ENCODE results near the gene PLEKHA4. TPM values are rescaled to one million over a fixed set of nuclear protein-coding genes. Genes with fewer than 3 reads are reported as not detected.

Gene PLEKHA4
- total and polyA plus RNA-seq, 2 of the 13 experiments (the other 11 are each of a cell fraction or from before 2014, with no cell fraction given): 4.8 to 6.0 TPM

DNA sequence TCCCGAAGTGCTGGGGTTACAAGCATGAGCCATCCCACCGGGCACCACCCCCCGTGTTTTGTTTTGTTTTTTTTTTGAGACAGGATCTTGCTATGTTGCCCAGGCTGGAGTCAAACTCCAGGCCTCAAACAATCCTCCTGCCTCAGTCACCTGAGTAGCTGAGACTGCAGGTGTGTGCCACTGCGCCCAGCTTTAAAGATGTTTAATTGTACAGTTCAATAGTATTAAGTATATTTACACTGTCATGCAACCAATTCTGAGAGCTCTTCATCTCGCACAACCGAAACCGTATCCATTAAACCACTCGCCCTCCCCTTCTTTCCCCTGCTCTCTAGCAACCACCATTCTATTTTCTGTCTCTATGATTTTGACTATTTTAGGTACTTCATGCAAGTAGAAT, 47.3 kb upstream of the PLEKHA4 start:
- H3K4me3 ChIP-seq (replicated peaks in 1 of 3; ENCODE audit: insufficient read depth in 1 of 3, low read depth in 2 of 3, low read length in 3 of 3): no peak overlapping the region
- POLR2A ChIA-PET: interaction anchor here (1.2 to 1.5 kb wide), 3 partner anchors 16 to 51 kb away, joined by 3 to 5 read pairs (median 3); partner anchors contain the start of gene NUCB1
- H3K36me3 ChIP-seq (replicated peaks in 1 of 2; ENCODE audit: control insufficient read depth in 1 of 2, insufficient read depth in 2 of 2, low read length in 2 of 2): peaks cover 18 to 56% of the 10 kb centered on the region in 2 experiments
- BruUV-seq (replicated peaks): no TSS peak
- TF ChIP-seq RBM22 (optimal IDR thresholded peaks at IDR 0.05; ENCODE audit: low read length) (no peak), ZNF430 (CRISPR knock-in tag; IDR thresholded peaks at IDR 0.05) (no peak), SRF (IDR thresholded peaks at IDR 0.05; ENCODE audit: low read depth, low read length) (no peak), BHLHE40 (IDR thresholded peaks at IDR 0.05; ENCODE audit: low read length) (no peak)
- TF ChIP-seq, protein P1, sequence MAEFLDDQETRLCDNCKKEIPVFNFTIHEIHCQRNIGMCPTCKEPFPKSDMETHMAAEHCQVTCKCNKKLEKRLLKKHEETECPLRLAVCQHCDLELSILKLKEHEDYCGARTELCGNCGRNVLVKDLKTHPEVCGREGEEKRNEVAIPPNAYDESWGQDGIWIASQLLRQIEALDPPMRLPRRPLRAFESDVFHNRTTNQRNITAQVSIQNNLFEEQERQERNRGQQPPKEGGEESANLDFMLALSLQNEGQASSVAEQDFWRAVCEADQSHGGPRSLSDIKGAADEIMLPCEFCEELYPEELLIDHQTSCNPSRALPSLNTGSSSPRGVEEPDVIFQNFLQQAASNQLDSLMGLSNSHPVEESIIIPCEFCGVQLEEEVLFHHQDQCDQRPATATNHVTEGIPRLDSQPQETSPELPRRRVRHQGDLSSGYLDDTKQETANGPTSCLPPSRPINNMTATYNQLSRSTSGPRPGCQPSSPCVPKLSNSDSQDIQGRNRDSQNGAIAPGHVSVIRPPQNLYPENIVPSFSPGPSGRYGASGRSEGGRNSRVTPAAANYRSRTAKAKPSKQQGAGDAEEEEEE (CRISPR knock-in tag; IDR thresholded peaks at IDR 0.05; ENCODE audit: borderline replicate concordance): no peak
- ATAC-seq (no peak), FAIRE-seq (no peak), DNase-seq (ENCODE audit: low spot score) (no peak)
- no peak overlapping the region for H3K27ac ChIP-seq (ENCODE audit: extremely low read length, insufficient read depth, low read length)
- WGBS (ENCODE audit: low lambda C conversion rate): 96% methylated on average over 8 of the region's 8 CpGs
- no peak overlapping the region for H3K9ac ChIP-seq (ENCODE audit: insufficient read depth, low read depth, low read length)
- no peaks in the 10 kb centered on the region for H3K27me3 ChIP-seq (ENCODE audit: control insufficient read depth in 1 of 2, insufficient read depth in 2 of 2, low read length in 2 of 2)
- no peak overlapping the region for H3K4me2 ChIP-seq (ENCODE audit: low read depth, low read length)
- H3K9me3 ChIP-seq (ENCODE audit: low read length): no peaks in the 10 kb centered on the region
- intact Hi-C loops (cut with micrococcal nuclease; ENCODE audit: unreplicated experiment): no loop called here
- H4K20me1 ChIP-seq (ENCODE audit: insufficient read depth, low read length): no peaks in the 10 kb centered on the region
- CTCF ChIA-PET (ENCODE audit: low intra/inter-chr PET ratio, low total read pairs): no interaction called here
- no peaks in the 10 kb centered on the region for H3K4me1 ChIP-seq (ENCODE audit: insufficient read depth, low read length)
- no peak overlapping the region for H2AFZ ChIP-seq (ENCODE audit: low read length)
- in situ Hi-C loops (cut with HindIII; ENCODE audit: extremely low pct_ligation_motif_present, low pct_unique_long_range_greater_than_20kb): no loop called here
- no peaks in the 10 kb centered on the region for H3K79me2 ChIP-seq (ENCODE audit: insufficient read depth, low read length)

DNA sequence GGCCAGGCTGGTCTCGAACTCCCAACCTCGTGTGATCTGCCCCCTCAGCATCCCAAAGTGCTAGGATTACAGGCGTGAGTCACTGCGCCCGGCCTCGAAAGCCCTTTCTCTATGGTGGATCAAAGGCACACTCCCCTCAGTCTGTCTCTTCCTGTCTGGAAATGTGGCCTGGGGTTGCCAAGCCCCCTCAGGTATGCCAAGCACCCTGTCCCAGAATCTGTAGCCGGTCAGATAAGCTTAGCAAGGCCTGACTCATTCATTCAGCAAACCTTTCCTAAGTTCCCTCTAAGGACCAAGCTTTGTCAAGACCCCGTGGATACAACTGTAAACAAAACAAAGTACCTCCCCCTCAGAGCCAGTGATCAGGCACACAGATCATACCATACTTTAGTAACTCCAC, 45.8 kb upstream of the PLEKHA4 start:
- Histone ChIP-seq H3K4me2 (ENCODE audit: low read depth, low read length) (no peak overlapping the region), H3K36me3 (replicated peaks in 1 of 2; ENCODE audit: control insufficient read depth in 1 of 2, insufficient read depth in 2 of 2, low read length in 2 of 2) (peaks cover 19 to 65% of the 10 kb centered on the region in 2 experiments), H3K27ac (ENCODE audit: extremely low read length, insufficient read depth, low read length) (no peak overlapping the region), H3K9ac (ENCODE audit: insufficient read depth, low read depth, low read length) (no peak overlapping the region), H3K79me2 (ENCODE audit: insufficient read depth, low read length) (no peaks in the 10 kb centered on the region), H2AFZ (ENCODE audit: low read length) (no peak overlapping the region), H3K4me3 (replicated peaks in 1 of 3; ENCODE audit: insufficient read depth in 1 of 3, low read depth in 2 of 3, low read length in 3 of 3) (no peak overlapping the region), H3K4me1 (ENCODE audit: insufficient read depth, low read length) (no peaks in the 10 kb centered on the region), H4K20me1 (ENCODE audit: insufficient read depth, low read length) (no peaks in the 10 kb centered on the region), H3K27me3 (ENCODE audit: control insufficient read depth in 1 of 2, insufficient read depth in 2 of 2, low read length in 2 of 2) (no peaks in the 10 kb centered on the region), H3K9me3 (ENCODE audit: low read length) (no peaks in the 10 kb centered on the region)
- ChIA-PET POLR2A (no interaction called here), CTCF (ENCODE audit: low intra/inter-chr PET ratio, low total read pairs) (no interaction called here)
- in situ Hi-C loops (cut with HindIII; ENCODE audit: extremely low pct_ligation_motif_present, low pct_unique_long_range_greater_than_20kb) (no loop called here), intact Hi-C loops (cut with micrococcal nuclease; ENCODE audit: unreplicated experiment) (no loop called here)
- FAIRE-seq (no peak), DNase-seq (ENCODE audit: low spot score) (no peak), ATAC-seq (no peak)
- whole genome bisulfite sequencing (ENCODE audit: low lambda C conversion rate): 97% methylated on average over 8 of the region's 8 CpGs
- no TSS peak for BruUV-seq (replicated peaks)
- TF ChIP-seq, protein P2, sequence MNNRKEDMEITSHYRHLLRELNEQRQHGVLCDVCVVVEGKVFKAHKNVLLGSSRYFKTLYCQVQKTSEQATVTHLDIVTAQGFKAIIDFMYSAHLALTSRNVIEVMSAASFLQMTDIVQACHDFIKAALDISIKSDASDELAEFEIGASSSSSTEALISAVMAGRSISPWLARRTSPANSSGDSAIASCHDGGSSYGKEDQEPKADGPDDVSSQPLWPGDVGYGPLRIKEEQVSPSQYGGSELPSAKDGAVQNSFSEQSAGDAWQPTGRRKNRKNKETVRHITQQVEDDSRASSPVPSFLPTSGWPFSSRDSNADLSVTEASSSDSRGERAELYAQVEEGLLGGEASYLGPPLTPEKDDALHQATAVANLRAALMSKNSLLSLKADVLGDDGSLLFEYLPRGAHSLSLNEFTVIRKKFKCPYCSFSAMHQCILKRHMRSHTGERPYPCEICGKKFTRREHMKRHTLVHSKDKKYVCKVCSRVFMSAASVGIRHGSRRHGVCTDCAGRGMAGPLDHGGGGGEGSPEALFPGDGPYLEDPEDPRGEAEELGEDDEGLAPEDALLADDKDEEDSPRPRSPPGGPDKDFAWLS (CRISPR knock-in tag; IDR thresholded peaks at IDR 0.05; ENCODE audit: borderline replicate concordance): no peak
